Iris pigment epithelial cell (primary cell): ENCODE results near the gene ADAMTSL1.

Experiments used
- DNase-seq: peaks from one replicate; pipeline ENCODE4 v3.0.0-alpha.2; 2011; ENCODE audit warnings: low read depth

The ADAMTSL1 gene

GRCh38 chr9:18810581-18810980 lies 336.6 kb downstream of the ADAMTSL1 start:
- no peak for DNase-seq

DNA sequence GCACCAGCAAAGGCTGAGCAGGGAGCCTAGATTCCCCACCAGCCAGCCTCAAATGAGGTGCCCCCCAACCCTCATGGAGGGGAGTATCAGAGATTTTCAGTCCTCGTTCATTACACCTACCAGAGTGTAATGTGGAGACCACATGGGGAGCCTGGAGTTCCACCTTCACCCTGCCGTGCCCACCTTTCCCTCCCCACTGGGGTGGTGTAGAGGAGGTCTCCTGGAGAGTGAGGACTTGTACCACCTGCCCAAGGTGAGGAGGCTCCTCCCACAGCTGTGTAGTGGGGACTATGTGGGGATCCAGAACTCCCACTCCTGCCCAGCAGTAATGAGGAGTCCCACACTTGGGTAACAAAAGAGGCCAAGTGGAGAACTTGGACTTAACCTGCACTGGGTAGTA lies 337.2 kb downstream of the ADAMTSL1 start:
- DNase-seq = no peak

- no peak for DNase-seq
These were observed 345.5 kb downstream of the ADAMTSL1 start for GRCh38 chr9:18819418-18819817.

GRCh38 chr9:18820566-18821095 lies 346.7 kb downstream of the ADAMTSL1 start:
- peak; percentile 59 for DNase-seq

- DNase-seq = peak; percentile 65
These were observed 347.8 kb downstream of the ADAMTSL1 start for GRCh38 chr9:18821788-18822187.

GRCh38 chr9:18822850-18823249 lies 348.9 kb downstream of the ADAMTSL1 start:
- no peak for DNase-seq

DNA sequence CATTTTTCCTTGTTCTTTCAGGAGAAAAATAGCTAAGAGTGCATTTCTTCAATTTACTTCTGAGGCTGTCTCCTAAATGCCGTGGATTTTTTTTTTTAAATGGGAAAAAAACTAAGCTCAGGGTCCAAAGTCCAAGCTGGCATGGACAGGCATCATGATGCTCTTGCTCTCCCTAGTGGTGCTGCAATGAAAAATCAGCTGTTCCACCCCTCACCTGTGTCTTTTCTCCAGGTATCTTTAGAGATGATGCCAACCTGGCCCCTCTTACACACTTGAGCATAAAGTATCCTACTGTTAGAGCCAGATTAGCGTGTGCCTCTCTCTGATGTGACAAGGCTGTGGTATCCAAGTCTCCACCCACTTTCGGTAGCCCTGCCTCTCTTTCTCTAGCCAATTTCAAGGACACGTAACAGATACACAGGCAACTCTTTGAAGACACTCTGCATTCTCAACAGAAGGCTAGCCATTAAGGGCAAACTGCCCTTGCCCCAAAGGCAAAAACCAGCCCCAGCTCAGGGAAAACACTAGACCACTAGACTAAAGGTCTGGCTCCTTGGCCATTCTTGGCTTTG lies 350.2 kb downstream of the ADAMTSL1 start:
- no peak for DNase-seq

DNA sequence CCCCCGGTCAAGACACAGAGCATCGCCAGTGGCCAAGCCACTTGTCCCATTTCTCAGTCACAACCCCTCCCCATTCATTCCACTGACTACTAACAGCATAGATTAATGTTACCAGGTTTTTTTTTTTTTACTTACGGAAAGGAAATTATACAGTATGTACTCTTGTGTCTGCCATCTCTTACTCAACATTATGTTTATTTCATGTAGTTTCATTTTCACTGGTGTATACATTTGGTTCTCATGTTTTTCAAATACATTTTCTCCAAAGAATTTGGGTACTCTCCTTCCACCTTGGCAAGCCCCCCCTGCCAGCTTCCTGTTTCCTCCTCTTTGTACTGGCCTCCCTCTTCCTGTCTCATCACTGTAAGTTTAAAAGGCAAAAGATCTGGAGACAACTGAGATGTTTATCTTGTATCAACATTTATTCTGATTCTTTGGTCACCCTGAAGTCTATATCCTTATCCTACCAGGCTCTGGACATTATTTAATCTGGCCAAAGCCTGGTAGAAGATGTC lies 351.8 kb downstream of the ADAMTSL1 start:
- DNase-seq = peak; percentile 34

GRCh38 chr9:18826248-18826647 lies 352.3 kb downstream of the ADAMTSL1 start:
- DNase-seq = no peak

DNA sequence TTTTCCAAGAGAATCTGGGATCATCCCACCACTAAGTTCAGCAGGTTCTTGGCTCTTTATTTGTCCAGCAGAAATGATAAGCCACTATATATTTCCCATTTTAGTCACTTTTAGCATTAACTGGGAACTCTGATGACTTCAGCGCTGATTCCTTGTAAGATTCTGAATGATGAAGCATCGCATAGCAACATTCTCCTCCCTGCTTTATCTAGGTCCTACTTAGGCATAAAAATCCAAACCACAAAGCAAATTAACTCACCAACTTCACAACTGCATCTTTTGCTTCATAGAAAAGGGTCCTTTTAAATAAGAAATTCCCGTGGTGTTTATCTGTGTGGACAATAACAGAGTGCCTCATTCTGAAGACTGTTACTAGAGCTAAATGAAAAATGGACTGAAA lies 355.1 kb downstream of the ADAMTSL1 start:
- DNase-seq = no peak

DNA sequence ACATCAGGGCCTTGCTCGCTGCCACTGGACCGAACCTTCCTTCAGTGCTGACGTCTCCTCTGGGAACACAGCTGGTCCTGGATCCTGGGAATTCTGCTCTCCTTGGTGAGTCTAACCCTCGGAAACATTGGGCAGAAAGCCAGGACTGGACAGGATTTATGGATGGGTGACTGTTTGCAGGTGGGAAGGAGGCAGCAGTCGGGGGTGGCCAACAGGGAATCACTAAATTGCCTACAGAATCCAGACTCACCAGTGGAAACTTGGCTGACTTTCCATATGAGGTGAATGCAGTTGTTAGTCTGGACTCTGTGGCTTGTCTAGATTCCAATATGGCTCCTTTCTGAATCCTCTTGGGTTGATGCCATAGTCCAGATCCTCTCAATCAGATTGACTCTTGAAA lies 355.9 kb downstream of the ADAMTSL1 start:
- no peak for DNase-seq

DNA sequence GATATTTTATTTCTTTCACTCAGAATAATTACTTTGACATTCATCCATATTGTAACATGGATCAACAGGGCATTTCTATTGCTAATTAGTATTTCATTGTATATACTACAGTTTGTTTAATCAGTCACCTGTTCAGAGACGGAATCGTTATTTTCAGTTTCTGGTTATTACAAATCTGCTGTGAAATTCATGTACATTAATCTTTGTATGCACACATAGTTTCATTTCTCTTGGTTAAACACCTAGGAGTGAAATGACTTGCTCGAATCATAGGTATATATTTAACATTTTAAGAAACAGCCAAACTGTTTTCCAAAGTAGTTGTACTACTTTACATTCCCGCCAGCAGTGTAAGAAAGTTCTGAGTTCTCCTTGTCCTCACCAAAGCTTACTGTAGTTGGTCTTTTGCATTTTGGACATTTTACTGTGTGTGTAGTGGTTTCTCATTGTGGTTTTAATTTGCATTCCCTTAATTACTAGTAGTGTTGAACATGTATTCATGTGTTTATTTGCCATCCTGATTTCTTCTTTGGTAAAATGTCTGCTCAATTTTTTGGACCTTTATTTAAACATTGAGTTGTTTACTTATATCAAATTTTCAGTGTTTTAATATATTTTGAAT lies 360.9 kb downstream of the ADAMTSL1 start:
- no peak for DNase-seq

DNA sequence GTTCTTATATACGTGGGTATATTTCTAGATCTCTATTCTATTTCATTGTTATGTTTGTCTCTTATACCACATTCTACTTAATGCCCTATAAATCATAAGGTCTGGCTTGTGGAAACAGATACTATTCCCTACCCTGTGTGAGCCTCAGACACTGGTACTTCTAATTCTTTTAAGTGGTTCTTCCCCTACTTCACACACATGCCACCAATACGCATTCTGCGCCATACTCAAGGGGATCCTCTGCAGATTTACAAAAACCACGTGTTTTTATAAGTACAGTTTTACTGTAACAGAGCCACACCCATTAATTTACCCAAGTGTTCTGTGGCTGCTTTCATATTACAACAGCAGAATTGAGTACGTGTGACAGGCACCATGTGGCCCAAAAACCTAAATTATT lies 363.4 kb downstream of the ADAMTSL1 start:
- DNase-seq = no peak

- DNase-seq = no peak
These were observed 373.8 kb downstream of the ADAMTSL1 start for GRCh38 chr9:18847576-18848275.

DNA sequence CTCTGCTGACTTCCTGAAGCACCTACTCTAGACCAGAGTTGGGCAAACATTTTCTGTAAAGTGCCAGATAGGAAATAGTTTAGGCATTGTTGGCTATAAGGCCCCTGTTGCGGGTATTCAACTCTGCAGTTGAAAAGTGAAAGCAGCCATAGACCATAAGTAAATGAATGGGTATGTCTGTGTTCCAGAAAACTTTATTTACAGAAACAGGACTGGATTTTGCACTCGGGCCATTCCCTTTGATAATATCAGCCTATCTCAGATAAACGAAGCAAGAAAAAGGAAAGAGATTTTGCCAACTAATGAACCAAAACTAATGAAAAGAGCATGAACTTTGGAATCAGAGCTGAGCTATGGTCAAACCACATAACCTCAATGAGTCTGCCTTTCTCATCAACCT lies 374.7 kb downstream of the ADAMTSL1 start:
- no peak for DNase-seq

DNA sequence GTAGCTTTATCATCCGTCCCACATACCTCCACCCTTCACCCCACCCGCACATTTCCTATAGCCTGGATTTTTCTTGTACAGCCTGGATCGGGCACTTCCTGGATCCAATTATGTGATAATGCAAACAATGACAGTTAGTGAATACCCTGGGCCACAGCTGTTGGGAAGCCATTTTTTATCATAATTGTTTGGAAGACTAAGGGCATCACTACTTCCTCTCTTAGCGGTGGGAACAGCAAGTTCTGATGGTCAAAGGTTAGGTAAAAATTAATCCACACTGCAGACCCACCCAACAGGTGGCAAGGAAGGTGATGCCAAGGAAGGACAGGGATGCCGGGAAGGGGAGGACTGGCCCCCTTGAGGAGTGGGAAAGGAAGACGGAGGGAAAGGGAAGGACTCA lies 375.3 kb downstream of the ADAMTSL1 start:
- no peak for DNase-seq

DNA sequence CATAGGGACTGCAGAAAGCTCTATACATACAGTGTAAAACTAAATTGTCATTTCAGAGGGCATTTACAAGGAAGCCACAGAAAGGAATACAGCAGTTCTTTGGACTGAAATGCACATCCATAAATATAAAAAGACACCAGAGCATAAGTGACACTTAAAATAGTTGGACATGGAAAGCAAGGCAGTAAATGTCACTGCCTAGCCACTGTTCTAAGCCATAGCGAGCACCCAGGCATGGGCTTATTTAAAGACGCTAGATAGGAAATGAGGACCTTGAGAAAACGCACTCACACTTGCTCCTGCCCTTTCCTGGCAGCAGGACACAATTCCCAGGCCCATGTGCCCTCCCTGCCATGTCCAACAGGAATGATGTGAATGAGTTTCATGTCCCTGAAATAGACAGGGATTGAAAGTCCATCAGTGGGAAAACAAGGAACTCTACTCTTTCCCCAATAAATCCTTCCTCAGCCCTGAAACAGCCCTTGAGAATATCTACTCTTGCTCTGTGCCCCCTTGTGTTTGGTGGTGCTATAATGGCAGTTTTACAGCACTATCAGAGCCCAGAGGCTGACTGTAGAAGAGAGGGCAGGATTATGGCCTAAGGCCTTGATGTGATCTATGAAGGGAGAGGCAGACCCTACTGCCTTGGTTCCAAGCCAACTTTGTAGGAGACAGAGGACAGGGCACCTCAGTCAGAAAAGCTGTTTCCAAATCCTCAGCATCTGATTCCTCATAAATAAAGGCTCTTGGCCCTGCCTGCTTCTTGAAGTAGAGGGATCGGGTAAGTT lies 376.1 kb downstream of the ADAMTSL1 start:
- no peak for DNase-seq

GRCh38 chr9:18851069-18851795 lies 377.3 kb downstream of the ADAMTSL1 start:
- no peak for DNase-seq

GRCh38 chr9:18855656-18856055 lies 381.7 kb downstream of the ADAMTSL1 start:
- DNase-seq = no peak

DNA sequence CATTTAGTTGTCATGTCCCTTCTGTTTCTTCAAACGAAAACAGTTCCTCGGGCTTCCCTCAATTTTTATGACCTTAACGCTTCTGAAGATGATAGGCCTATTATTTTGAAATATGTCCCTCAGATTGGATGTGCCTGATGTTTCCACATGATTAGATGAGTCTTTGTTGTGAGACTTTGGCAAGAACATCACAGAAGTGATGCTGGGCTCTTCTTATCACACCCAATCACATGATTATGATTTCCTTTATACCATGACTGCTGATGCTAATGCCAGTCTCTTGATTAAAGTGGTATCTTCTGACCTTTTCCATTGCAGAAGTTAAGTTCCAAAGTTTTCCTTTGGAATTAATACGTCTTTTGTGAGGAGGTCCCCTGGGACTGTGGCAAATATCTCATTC lies 383.4 kb downstream of the ADAMTSL1 start:
- DNase-seq = no peak

- peak; percentile 90 for DNase-seq
These were observed 383.8 kb downstream of the ADAMTSL1 start for GRCh38 chr9:18857769-18858168.
